KMS-11 (cell line): Measurements from ENCODE around the gene ABHD2.

ENCODE experiments used
- H2AFZ ChIP-seq: fragments of 200-600 bp; sonication (generic); 2 replicates; pipeline ENCODE4 v1.6.1; 2016; ENCODE audit warnings: antibody characterized with exemption, mixed run types, low read depth
- H3K27ac ChIP-seq: fragments of 200-600 bp; sonication (generic); 2 replicates; pipeline ENCODE4 v1.6.1; 2016; ENCODE audit warnings: mild to moderate bottlenecking, mixed run types
- H3K27me3 ChIP-seq: fragments of 200-600 bp; sonication (generic); 2 replicates; pipeline ENCODE4 v1.6.1; 2017; ENCODE audit warnings: mild to moderate bottlenecking, low read depth, mixed run types, moderate library complexity; ENCODE audit not compliant: insufficient read depth
- H3K36me3 ChIP-seq: fragments of 200-600 bp; sonication (generic); 2 replicates; pipeline ENCODE4 v1.6.1; 2017; ENCODE audit warnings: mild to moderate bottlenecking, mixed run types; ENCODE audit not compliant: insufficient read depth
- H3K4me1 ChIP-seq: fragments of 200-600 bp; sonication (generic); 2 replicates; pipeline ENCODE4 v1.6.1; 2016; ENCODE audit warnings: mild to moderate bottlenecking, low read depth, mixed run types; ENCODE audit not compliant: poor library complexity, severe bottlenecking
- H3K4me2 ChIP-seq: fragments of 200-600 bp; sonication (generic); 2 replicates; pipeline ENCODE4 v1.7.0; 2016; ENCODE audit warnings: mild to moderate bottlenecking, mixed run types
- H3K4me3 ChIP-seq: fragments of 200-600 bp; sonication (generic); IDR thresholded peaks from 2 replicates; pipeline ENCODE4 v1.6.1; 2017; ENCODE audit warnings: low read depth, low read length, mixed read lengths; ENCODE audit not compliant: insufficient read depth
- H3K79me2 ChIP-seq: fragments of 200-600 bp; sonication (generic); 2 replicates; pipeline ENCODE4 v1.6.1; 2016; ENCODE audit warnings: low read depth, mixed run types; ENCODE audit not compliant: insufficient read depth
- H3K9ac ChIP-seq: fragments of 200-600 bp; sonication (generic); 2 replicates; pipeline ENCODE4 v1.6.1; 2016; ENCODE audit warnings: mild to moderate bottlenecking, mixed run types
- H4K20me1 ChIP-seq: fragments of 200-600 bp; sonication (generic); 2 replicates; pipeline ENCODE4 v1.6.1; 2016; ENCODE audit warnings: mild to moderate bottlenecking, mixed run types; ENCODE audit not compliant: insufficient read depth
- TF ChIP-seq, protein P1 (sequence below): fragments of 200-600 bp; sonication (generic); conservative IDR thresholded peaks from 2 replicates; pipeline ENCODE4 v1.6.1; 2017; ENCODE audit warnings: low read depth, mild to moderate bottlenecking, antibody characterized with exemption, low read length, moderate library complexity, mixed read lengths

Gene ABHD2

DNA sequence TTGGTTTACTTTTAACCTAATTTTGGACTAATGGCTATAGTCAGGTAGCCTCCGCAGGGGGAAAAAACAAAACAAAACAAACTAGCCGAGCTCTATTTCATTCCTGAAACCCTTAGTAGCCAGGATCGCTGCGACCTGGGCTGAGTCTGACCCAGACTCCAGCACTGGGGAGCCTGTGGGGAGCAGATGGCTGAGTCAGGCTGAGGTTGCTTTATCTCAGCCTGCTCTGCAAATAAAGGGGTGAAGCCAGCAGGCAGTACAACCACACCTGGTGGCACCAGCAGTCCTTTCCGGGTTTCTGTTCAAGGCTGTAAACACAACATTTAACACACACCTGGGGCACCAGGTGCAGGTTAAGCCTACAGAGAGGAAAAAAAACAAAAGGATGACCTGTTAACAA, 27.3 kb downstream of the ABHD2 start:
- H3K4me2 ChIP-seq = peak overlapping the region; percentile 88
- no peaks in the 10 kb centered on the region; the same call in 1 of the 2 replicates for H3K36me3 ChIP-seq
- H2AFZ ChIP-seq = 0 out of 2 replicates have a peak overlapping the region, but pooled peaks have one; percentile 8
- H3K4me3 ChIP-seq = no peak overlapping the region
- peak overlapping the region; percentile 95 for H3K27ac ChIP-seq
- H3K79me2 ChIP-seq = peaks cover 23% of the 10 kb centered on the region; the same call in 1 of the 2 replicates
- TF ChIP-seq, protein P1, sequence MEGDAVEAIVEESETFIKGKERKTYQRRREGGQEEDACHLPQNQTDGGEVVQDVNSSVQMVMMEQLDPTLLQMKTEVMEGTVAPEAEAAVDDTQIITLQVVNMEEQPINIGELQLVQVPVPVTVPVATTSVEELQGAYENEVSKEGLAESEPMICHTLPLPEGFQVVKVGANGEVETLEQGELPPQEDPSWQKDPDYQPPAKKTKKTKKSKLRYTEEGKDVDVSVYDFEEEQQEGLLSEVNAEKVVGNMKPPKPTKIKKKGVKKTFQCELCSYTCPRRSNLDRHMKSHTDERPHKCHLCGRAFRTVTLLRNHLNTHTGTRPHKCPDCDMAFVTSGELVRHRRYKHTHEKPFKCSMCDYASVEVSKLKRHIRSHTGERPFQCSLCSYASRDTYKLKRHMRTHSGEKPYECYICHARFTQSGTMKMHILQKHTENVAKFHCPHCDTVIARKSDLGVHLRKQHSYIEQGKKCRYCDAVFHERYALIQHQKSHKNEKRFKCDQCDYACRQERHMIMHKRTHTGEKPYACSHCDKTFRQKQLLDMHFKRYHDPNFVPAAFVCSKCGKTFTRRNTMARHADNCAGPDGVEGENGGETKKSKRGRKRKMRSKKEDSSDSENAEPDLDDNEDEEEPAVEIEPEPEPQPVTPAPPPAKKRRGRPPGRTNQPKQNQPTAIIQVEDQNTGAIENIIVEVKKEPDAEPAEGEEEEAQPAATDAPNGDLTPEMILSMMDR = no peak
- H4K20me1 ChIP-seq = no peaks in the 10 kb centered on the region
- peak overlapping the region; percentile 55 for H3K9ac ChIP-seq
- H3K4me1 ChIP-seq = peaks cover 99% of the 10 kb centered on the region
- H3K27me3 ChIP-seq = no peaks in the 10 kb centered on the region

DNA sequence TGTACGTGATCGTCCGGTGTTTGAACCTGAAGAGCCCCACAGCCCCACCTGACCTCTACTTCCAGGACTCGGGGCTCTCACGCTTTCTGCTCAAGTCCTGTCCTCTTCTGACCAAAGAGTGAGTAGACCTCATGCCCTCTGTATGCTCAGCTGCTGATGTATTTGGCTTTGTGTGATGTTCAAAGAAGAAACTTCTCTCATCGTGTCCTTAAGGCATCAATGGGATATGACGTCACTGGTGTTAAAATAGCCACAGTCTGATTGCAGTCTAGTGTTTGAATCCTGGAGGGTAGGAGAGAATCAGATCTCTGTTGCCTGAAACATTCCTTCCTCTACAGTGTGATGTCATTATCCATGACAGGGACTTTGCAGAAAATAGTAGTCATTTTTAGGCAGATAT, 28.1 kb downstream of the ABHD2 start:
- Histone ChIP-seq H3K4me3 (no peak overlapping the region), H2AFZ (peak overlapping the region; percentile 8; the same call in 1 of the 2 replicates), H3K9ac (peak overlapping the region; percentile 55), H3K4me2 (peak overlapping the region; percentile 88), H3K36me3 (no peaks in the 10 kb centered on the region; the same call in 1 of the 2 replicates), H3K79me2 (peaks cover 23% of the 10 kb centered on the region; the same call in 1 of the 2 replicates), H3K4me1 (peaks cover 99% of the 10 kb centered on the region), H4K20me1 (no peaks in the 10 kb centered on the region), H3K27ac (peak overlapping the region; percentile 95), H3K27me3 (no peaks in the 10 kb centered on the region)
- TF ChIP-seq, protein P1 = no peak

DNA sequence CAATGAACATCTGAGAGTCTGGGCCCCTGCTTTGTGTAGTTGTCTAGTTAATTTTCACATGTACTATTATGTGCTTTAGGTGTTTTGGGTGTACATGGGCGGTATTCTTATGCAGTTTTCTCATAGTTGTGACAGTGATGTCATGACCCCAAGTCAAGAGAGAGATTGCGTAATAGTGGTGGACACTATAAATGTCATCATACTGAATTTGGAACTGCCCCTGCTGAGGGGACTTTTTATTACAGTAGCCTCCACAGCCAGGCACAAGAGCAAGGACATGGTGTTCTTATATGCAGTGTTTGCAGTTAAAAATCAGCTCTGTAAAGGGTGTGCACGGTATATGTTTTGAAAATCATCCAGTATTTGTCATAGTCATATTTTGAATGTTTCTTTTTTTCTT, 29.5 kb downstream of the ABHD2 start:
- Histone ChIP-seq H3K9ac (no peak overlapping the region; the same call in 1 of the 2 replicates), H3K27me3 (no peaks in the 10 kb centered on the region), H3K4me1 (peaks cover 99% of the 10 kb centered on the region), H3K4me3 (no peak overlapping the region), H3K4me2 (peak overlapping the region; percentile 88), H3K36me3 (no peaks in the 10 kb centered on the region; the same call in 1 of the 2 replicates), H2AFZ (no peak overlapping the region), H3K27ac (peak overlapping the region; percentile 95), H3K79me2 (peaks cover 23% of the 10 kb centered on the region; the same call in 1 of the 2 replicates), H4K20me1 (no peaks in the 10 kb centered on the region)
- TF ChIP-seq, protein P1 = no peak

DNA sequence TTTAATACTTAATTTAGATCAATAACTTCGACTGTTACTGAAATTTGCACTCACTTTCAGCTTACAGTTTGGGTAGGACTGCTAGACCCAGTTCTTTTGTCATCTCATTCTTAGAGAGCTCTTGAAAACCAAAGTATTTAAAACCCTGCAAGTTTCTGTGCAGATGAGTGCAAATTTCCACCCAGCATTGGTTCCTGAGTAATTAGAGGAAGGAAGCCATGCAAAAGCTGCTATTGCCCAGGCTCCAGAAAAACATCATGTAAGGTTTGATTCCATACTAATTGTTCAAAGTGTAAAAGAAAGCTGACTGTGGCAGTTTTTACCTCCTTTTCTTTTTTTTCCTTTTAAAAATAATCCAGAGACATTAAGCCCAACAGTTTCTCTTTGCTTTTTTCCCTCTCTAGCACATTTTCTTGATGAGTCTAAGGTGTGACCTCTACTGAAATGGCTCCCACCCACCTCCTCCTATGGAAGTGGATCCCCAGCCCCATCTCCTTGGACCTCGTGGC, 30.3 kb downstream of the ABHD2 start:
- H3K27me3 ChIP-seq = no peaks in the 10 kb centered on the region
- no peak overlapping the region for H3K9ac ChIP-seq
- H3K4me2 ChIP-seq = peak overlapping the region; percentile 88; the same call in 1 of the 2 replicates
- peaks cover 17% of the 10 kb centered on the region; the same call in 1 of the 2 replicates for H3K79me2 ChIP-seq
- H3K4me1 ChIP-seq = peaks cover 99% of the 10 kb centered on the region
- H4K20me1 ChIP-seq = no peaks in the 10 kb centered on the region
- H3K4me3 ChIP-seq = no peak overlapping the region
- peak overlapping the region; percentile 95 for H3K27ac ChIP-seq
- no peaks in the 10 kb centered on the region; the same call in 1 of the 2 replicates for H3K36me3 ChIP-seq
- TF ChIP-seq, protein P1 = no peak
- no peak overlapping the region for H2AFZ ChIP-seq
